GM23248 (cell line): Measurements from ENCODE around the gene SUPT3H.

ENCODE experiments used
- EZH2 ChIP-seq: fragments of 200-600 bp; sonication (generic); IDR thresholded peaks from 2 replicates; pipeline ENCODE4 v1.6.1; 2018; ENCODE audit warnings: antibody characterized with exemption, mild to moderate bottlenecking; ENCODE audit not compliant: insufficient read depth, poor library complexity, severe bottlenecking
- EZH2phosphoT487 ChIP-seq: fragments of 200-600 bp; sonication (generic); IDR thresholded peaks from 2 replicates; pipeline ENCODE4 v1.6.1; 2018; ENCODE audit warnings: antibody characterized with exemption, moderate library complexity, mild to moderate bottlenecking, low read depth; ENCODE audit not compliant: insufficient read depth

- no peak for TF ChIP-seq EZH2
- TF ChIP-seq EZH2phosphoT487 = no peak
Observed at GRCh38 chr6:45387236-45387635, 9.5 kb upstream of the SUPT3H start.
